GM12872 (cell line): ENCODE data around the gene KRTAP1-3.

Experiments
- CTCF ChIP-seq: IDR thresholded peaks from 3 replicates; pipeline ENCODE4 v1.5.1; 2011; ENCODE audit warnings: low read depth, mild to moderate bottlenecking, low read length, moderate library complexity; ENCODE audit not compliant: insufficient read depth

KRTAP1-3 gene

GRCh38 chr17:41010441-41010840 lies 24.2 kb downstream of the KRTAP1-3 start:
- TF ChIP-seq CTCF = no peak

- TF ChIP-seq CTCF = no peak
These were observed 24.7 kb downstream of the KRTAP1-3 start for GRCh38 chr17:41009936-41010335.

GRCh38 chr17:41009301-41009760 lies 25.3 kb downstream of the KRTAP1-3 start:
- no peak for TF ChIP-seq CTCF

- no peak for TF ChIP-seq CTCF
These were observed 25.9 kb downstream of the KRTAP1-3 start, which contains the start of gene KRTAP3-1 for GRCh38 chr17:41008811-41009210. KRTAP3-1 (minus strand) TSS chr17:41009128; CDS start chr17:41009074, 54 bp downstream.

- TF ChIP-seq CTCF = no peak
These were observed 30.3 kb downstream of the KRTAP1-3 start for GRCh38 chr17:41004397-41004796.

GRCh38 chr17:41003926-41004325 lies 30.7 kb downstream of the KRTAP1-3 start:
- no peak for TF ChIP-seq CTCF

GRCh38 chr17:41002814-41003213 lies 31.9 kb downstream of the KRTAP1-3 start:
- TF ChIP-seq CTCF = no peak
